Liver (tissue), 3 donors: ENCODE results near the gene MRPS18A.

ENCODE experiments used
- ATF3 ChIP-seq: IDR thresholded peaks from 2 replicates; pipeline ENCODE4 v1.6.1; 2016; ENCODE audit warnings: antibody characterized with exemption
- CTCF ChIP-seq: fragments of 150-350 bp; IDR thresholded peaks from 2 replicates; pipeline ENCODE4 v1.5.1; 2017; ENCODE audit warnings: improper control_type of control experiment, low read depth, low read length; ENCODE audit not compliant: missing input control
- GABPA ChIP-seq, 2 donors: IDR thresholded peaks in 1 of 2; conservative IDR thresholded peaks in 1 of 2; 2 replicates each; pipeline ENCODE4 v1.6.1; 2016; ENCODE audit warnings: antibody characterized with exemption in 2 of 2, mild to moderate bottlenecking in 1 of 2, moderate library complexity in 1 of 2
- HNF4A ChIP-seq, 2 donors: conservative IDR thresholded peaks; 2 replicates each; pipeline ENCODE4 v1.6.1; 2016; ENCODE audit warnings: antibody characterized with exemption in 2 of 2, mild to moderate bottlenecking in 2 of 2
- JUND ChIP-seq, 2 donors: IDR thresholded peaks; 2 replicates each; pipeline ENCODE4 v1.6.1; 2016; ENCODE audit warnings: antibody characterized with exemption in 2 of 2
- MAX ChIP-seq: IDR thresholded peaks from 2 replicates; pipeline ENCODE4 v1.6.1; 2016; ENCODE audit warnings: antibody characterized with exemption
- NR2F2 ChIP-seq: IDR thresholded peaks from 2 replicates; pipeline ENCODE4 v1.6.1; 2016; ENCODE audit warnings: antibody characterized with exemption
- RAD21 ChIP-seq, 2 donors: IDR thresholded peaks; 2 replicates each; pipeline ENCODE4 v1.6.1; 2016; ENCODE audit warnings: antibody characterized with exemption in 2 of 2, mild to moderate bottlenecking in 2 of 2
- REST ChIP-seq: IDR thresholded peaks from 2 replicates; pipeline ENCODE4 v1.6.1; 2016; ENCODE audit warnings: antibody characterized with exemption, mild to moderate bottlenecking
- SP1 ChIP-seq: IDR thresholded peaks from 2 replicates; pipeline ENCODE4 v1.6.1; 2018; ENCODE audit warnings: antibody characterized with exemption, mild to moderate bottlenecking
- TAF1 ChIP-seq: conservative IDR thresholded peaks from 2 replicates; pipeline ENCODE4 v1.6.1; 2016; ENCODE audit warnings: antibody characterized with exemption, mild to moderate bottlenecking
- YY1 ChIP-seq: IDR thresholded peaks from 2 replicates; pipeline ENCODE4 v1.6.1; 2016; ENCODE audit warnings: antibody characterized with exemption, mild to moderate bottlenecking
- donor health status: healthy.
- donor health status: healthy.

GRCh38 chr6:43695215-43695966 lies 7.8 kb upstream of the MRPS18A start:
- TF ChIP-seq MAX (no peak), CTCF (no peak), YY1 (no peak), SP1 (peak; percentile 15), ATF3 (no peak), REST (no peak), NR2F2 (no peak), RAD21 (IDR thresholded peaks at IDR 0.05) (no peak), GABPA (IDR thresholded peaks at IDR 0.05 in 1 of 2, conservative IDR thresholded peaks at IDR 0.05 in 1 of 2) (no peak), TAF1 (no peak), JUND (IDR thresholded peaks at IDR 0.05) (no peak), HNF4A (conservative IDR thresholded peaks at IDR 0.05) (no peak)
